Body of pancreas (tissue), 4 donors: ENCODE results near the gene MTA1. TPM values are rescaled to one million over a fixed set of nuclear protein-coding genes. Genes with fewer than 3 reads are reported as not detected.

Source experiments
- ATAC-seq: fragments of 150-250 bp; one replicate; pipeline ENCODE4 v1.9.1; 2016
- DNase-seq, 4 donors: peaks; one replicate each; pipeline ENCODE4 v3.0.0-alpha.2; 2019
- H3K27ac ChIP-seq, 4 donors: fragments of 200-600 bp; sonication (generic); 1 replicate in 3 of 4; 2 replicates in 1 of 4; pipeline versions ENCODE4 v1.5.1 to v1.6.1; 2016 to 2019; ENCODE audit warnings: mild to moderate bottlenecking in 1 of 4, mixed read lengths in 1 of 4, moderate library complexity in 1 of 4
- H3K27me3 ChIP-seq, 2 donors: fragments of 200-600 bp; sonication (generic); one replicate each; pipeline ENCODE4 v1.6.0; 2016; ENCODE audit warnings: mild to moderate bottlenecking in 1 of 2
- H3K36me3 ChIP-seq, 2 donors: fragments of 200-600 bp; sonication (generic); replicated peaks in 1 of 2; 2 replicates each; pipeline ENCODE4 v1.5.1; 2016; ENCODE audit warnings: low read depth in 2 of 2; ENCODE audit not compliant: insufficient read depth in 1 of 2
- H3K4me1 ChIP-seq: fragments of 200-600 bp; sonication (generic); one replicate; pipeline ENCODE4 v1.6.0; 2016
- H3K4me3 ChIP-seq, 2 donors: fragments of 200-600 bp; sonication (generic); 1 replicate in 1 of 2; 2 replicates in 1 of 2; pipeline ENCODE4 v1.5.1; 2016 to 2019
- H3K9me3 ChIP-seq, 3 donors: fragments of 200-600 bp; sonication (generic); 1 replicate in 2 of 3; 2 replicates in 1 of 3; pipeline ENCODE4 v1.5.1; 2016
- POLR2A ChIP-seq, 3 donors: fragments of 450-650 bp; IDR thresholded peaks; one replicate each; pipeline ENCODE4 v1.6.1; 2016; ENCODE audit warnings: antibody characterized with exemption in 3 of 3, mild to moderate bottlenecking in 2 of 3
- WGBS, 2 donors: methylation state at CpG; one replicate each; pipeline ENCODE4 v1.1.5; 2017; 5-methylcytosine and 5-hydroxymethylcytosine counted together
- intact Hi-C: fragments of 100-400 bp; cut with DNase I; formaldehyde crosslinking; loops from one replicate; pipeline ENCODE4 v1.15.1; 2023
- total RNA-seq, 2 donors: library from RNA; depleted of rRNA; stranded (reverse); fragments of >200 nt; gene quantifications; one replicate each; pipeline ENCODE4 v1.1.0, GENCODE V29; 2016
- TF ChIP-seq, protein P1 (sequence below), 7 experiments: fragments of 450-650 bp in 4 of 7; fragments of 200-600 bp in 3 of 7; sonication (generic) in 3 of 7; IDR thresholded peaks; one replicate each; pipeline ENCODE4 v1.5.1; 2016 to 2019; ENCODE audit warnings: antibody characterized with exemption in 7 of 7

The MTA1 gene
- total RNA-seq, 2 donors from 2014 or later: 69.8 to 92.6 TPM

DNA sequence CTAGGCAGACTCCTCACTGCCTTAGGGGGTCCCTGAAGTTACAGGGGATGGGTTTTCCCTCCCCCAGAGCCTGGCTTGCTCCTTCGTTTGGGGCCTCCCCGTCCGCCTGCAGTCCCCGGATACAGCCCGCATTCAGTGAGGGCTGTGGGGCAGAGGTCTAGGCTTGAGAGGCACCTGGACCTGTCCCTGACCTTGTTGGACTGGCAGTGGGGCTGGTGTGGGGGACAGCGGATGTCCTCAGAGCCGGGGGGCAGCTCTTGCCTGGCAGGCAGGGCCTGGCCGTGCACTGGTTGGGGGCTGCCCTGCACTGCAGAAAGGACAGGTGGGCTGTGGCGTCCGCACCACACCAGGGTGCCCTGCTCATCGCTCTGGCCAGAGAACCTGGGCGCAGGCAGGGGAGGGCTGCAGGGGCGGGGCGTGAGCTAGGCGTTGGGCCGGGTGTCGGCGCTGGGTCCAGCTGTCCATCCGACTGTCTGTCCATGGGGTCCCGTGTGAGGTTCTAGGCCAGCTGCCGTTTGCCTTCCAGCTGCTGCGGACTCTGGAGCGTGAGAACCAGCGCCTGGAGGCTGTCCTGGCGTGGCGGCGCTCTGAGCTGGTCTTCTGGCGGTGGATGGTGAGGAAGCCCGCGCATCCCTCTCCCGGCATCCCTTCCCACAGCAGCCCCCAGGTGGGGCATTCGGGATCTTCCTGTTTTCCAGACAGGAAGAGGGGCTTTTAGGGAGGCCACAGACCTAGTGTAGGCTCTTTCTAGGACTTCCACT lies 77.4 kb downstream of the MTA1 start:
- TF ChIP-seq, protein P1, sequence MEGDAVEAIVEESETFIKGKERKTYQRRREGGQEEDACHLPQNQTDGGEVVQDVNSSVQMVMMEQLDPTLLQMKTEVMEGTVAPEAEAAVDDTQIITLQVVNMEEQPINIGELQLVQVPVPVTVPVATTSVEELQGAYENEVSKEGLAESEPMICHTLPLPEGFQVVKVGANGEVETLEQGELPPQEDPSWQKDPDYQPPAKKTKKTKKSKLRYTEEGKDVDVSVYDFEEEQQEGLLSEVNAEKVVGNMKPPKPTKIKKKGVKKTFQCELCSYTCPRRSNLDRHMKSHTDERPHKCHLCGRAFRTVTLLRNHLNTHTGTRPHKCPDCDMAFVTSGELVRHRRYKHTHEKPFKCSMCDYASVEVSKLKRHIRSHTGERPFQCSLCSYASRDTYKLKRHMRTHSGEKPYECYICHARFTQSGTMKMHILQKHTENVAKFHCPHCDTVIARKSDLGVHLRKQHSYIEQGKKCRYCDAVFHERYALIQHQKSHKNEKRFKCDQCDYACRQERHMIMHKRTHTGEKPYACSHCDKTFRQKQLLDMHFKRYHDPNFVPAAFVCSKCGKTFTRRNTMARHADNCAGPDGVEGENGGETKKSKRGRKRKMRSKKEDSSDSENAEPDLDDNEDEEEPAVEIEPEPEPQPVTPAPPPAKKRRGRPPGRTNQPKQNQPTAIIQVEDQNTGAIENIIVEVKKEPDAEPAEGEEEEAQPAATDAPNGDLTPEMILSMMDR (IDR thresholded peaks at IDR 0.05): no peak
- no peak for TF ChIP-seq POLR2A (IDR thresholded peaks at IDR 0.05)
- Histone ChIP-seq H3K36me3 (no peaks in the 10 kb centered on the region), H3K4me3 (no peak overlapping the region), H3K4me1 (peaks cover 5% of the 10 kb centered on the region), H3K27ac (no peak overlapping the region), H3K9me3 (no peaks in the 10 kb centered on the region), H3K27me3 (no peaks in the 10 kb centered on the region)
- intact Hi-C loops: no loop called here
- no peak for DNase-seq
- ATAC-seq: no peak
- 93 to 100% methylated on average over 4 to 26 of the region's 32 CpGs for WGBS, 2 donors

DNA sequence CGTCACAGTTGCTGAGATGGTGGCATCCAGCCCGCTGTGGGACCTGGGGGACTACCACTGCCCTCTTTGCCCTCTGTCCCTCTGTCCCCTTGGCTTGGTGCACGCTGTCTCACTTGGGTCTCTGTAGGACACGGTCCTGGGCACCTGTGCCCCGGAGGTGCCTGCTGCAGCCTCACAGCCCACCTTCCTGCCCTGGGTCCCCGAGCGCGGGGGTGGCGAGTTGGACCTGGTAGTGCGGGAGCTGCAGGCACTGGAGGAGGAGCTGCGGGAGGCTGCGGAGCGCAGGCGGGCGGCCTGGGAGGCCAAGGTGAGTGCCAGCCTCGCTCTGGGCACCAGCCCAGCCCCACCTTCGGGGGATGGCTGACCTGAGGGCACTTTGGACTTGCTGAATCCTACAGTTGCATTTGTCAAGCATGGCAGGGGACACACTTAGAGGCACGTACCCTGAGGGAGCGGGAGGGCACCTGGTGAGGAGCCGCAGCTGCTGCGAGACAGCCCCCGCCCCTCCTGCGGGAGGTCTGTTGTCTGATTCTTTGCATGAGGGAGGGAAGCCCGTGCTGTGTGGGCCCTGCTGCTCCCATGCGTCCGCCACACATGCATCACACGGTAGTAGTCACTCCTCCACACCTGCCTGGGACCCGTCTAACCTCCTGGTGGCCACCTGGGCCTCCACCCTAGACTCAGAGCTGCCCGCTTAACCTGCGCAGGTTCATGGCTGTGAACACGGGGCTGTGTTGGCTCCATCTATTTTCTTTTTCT lies 78.2 kb downstream of the MTA1 start:
- H3K4me3 ChIP-seq: no peak overlapping the region
- DNase-seq (no peak), ATAC-seq (no peak)
- H3K27ac ChIP-seq: no peak overlapping the region
- no peaks in the 10 kb centered on the region for H3K9me3 ChIP-seq
- H3K36me3 ChIP-seq: no peaks in the 10 kb centered on the region
- no peaks in the 10 kb centered on the region for H3K27me3 ChIP-seq
- TF ChIP-seq, protein P1 (IDR thresholded peaks at IDR 0.05): no peak
- no peak for TF ChIP-seq POLR2A (IDR thresholded peaks at IDR 0.05)
- WGBS, 2 donors: 87 to 90% methylated on average over 11 to 27 of the region's 31 CpGs
- intact Hi-C loops: no loop called here
- H3K4me1 ChIP-seq: no peaks in the 10 kb centered on the region

DNA sequence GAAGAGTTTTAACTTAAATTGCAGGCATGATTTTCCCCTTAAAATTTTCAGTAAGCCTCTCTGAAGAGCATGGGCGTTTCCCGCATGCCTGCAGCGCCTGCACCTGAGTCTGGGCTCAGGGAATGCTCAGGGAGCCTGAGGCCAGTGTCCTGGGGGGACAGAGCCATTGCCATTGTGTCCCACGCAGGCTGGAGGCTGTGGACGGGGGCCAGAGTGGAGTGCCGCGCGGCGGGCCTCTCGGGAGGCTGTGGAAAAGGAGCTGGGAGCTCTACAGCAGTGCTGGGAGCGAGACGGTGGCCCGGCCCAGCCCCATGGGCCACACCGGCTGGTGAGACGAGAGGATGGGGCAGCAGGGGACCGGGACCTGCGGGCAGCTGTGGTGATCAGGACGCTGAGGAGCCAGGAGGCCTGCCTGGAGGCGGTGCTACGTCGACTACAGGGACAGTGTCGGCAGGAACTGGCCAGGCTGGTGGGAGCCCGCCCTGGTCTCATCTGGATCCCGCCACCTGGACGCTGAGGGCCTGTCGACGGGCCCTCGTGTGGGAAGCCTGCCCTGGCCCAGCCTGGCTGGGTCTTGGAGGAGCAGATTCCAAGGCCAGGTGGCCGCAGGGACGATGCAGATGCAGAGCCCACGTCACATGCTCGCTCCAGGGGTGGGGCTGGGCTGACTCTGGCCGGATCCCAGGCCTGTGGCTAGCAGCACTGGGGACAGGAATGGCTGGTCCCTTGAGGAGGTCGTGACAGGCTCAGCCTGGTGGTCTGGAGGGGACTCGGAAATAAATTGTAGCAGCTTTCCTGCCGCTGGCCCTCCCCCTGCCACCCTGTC lies 79.0 kb downstream of the MTA1 start:
- ATAC-seq (no peak), DNase-seq (no peak)
- no peaks in the 10 kb centered on the region for H3K36me3 ChIP-seq
- WGBS, 2 donors: 80 to 94% methylated on average over 25 to 36 of the region's 36 CpGs
- no peak overlapping the region for H3K4me3 ChIP-seq
- no peaks in the 10 kb centered on the region for H3K9me3 ChIP-seq
- H3K27me3 ChIP-seq: no peaks in the 10 kb centered on the region
- TF ChIP-seq, protein P1 (IDR thresholded peaks at IDR 0.05): no peak
- no peaks in the 10 kb centered on the region for H3K4me1 ChIP-seq
- intact Hi-C loops: no loop called here
- no peak overlapping the region for H3K27ac ChIP-seq

DNA sequence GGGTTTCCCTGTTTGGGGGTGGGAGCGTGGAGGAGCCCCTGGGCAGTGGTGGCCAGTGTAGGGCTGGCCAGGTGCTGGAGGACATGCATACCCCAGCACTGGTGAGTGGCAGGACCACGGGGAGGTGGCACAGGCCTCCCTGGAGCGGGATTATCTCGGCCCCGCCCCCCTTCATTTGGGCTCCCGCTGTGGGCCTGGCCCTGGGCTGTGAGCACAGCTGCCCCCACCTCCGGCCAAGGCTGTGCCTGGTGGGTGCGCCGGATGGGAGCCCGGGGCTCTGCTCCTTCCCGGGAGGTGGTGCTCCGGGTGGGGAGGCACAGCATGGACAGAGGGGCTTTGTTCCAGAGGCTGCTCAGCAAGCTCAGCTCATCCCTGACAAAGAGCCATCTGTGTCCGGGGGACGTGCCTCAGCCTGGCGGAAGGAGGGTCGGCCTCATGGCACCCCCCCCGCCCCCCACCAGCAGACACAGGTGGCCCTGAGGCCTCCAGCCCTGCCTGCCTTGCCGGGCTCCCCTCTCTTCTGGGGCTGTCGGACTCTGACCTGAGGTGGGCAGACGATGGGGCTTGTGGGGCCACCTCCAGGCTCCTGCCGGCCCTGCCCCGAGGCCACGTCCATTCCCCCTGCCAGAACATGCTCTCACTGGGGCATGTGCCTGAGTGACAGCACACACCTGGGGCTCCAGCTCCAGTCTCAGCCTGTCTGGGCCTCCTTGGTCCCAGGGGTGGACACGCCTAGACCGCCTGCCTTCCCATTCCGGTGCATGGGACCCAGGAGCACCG lies 79.8 kb downstream of the MTA1 start:
- TF ChIP-seq, protein P1 (IDR thresholded peaks at IDR 0.05): no peak
- TF ChIP-seq POLR2A (IDR thresholded peaks at IDR 0.05): no peak
- Histone ChIP-seq H3K9me3 (no peaks in the 10 kb centered on the region), H3K36me3 (no peaks in the 10 kb centered on the region), H3K4me1 (no peaks in the 10 kb centered on the region), H3K4me3 (no peak overlapping the region), H3K27ac (no peak overlapping the region), H3K27me3 (no peaks in the 10 kb centered on the region)
- intact Hi-C loops: no loop called here
- 49 to 67% methylated on average over 2 to 23 of the region's 27 CpGs for WGBS, 2 donors
- ATAC-seq (no peak), DNase-seq (no peak)
